ENCODE measurements around the gene RFTN2. TPM values are rescaled to one million over a fixed set of nuclear protein-coding genes. Genes with fewer than 3 reads are reported as not detected.
"Not testable (repeated sequence)": the region's sequence is repeated elsewhere in the genome, so short reads cannot be mapped to it uniquely, and the experiment has no call there.

Gene RFTN2
- total RNA-seq, 1 donor from 2014 or later: 7.0 TPM

- no peak for DNase-seq (ENCODE audit: low spot score)
Measured at GRCh38 chr2:197604117-197604860, 71.1 kb downstream of the RFTN2 start.

GRCh38 chr2:197601726-197602125 is 73.7 kb downstream of the RFTN2 start:
- DNase-seq (ENCODE audit: low spot score): no peak

DNA sequence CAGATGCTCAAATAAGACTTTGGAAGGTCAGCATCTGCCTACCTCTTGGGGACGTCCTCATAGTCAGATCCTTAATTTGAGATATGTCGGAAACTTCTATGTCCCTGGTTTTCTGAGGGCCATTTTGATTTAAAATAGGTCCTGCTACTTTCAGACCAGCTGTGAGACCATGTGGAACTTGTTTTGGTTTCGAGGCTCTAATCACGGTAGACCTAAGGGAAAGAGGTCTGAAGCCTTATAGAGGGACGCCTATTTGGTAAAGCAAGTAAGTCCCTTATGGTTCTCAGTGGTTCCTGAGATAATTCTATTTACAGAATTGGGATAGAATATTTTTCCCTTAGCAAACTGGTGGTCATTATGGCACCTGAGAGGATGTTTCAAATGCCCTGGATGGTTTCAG is 75.1 kb downstream of the RFTN2 start:
- no peak for DNase-seq (ENCODE audit: low spot score)

GRCh38 chr2:197599285-197599965 is 76.0 kb downstream of the RFTN2 start:
- DNase-seq (ENCODE audit: low spot score): peak; percentile 51

- DNase-seq (ENCODE audit: low spot score): no peak
Measured at GRCh38 chr2:197598450-197598849, 76.9 kb downstream of the RFTN2 start.

DNA sequence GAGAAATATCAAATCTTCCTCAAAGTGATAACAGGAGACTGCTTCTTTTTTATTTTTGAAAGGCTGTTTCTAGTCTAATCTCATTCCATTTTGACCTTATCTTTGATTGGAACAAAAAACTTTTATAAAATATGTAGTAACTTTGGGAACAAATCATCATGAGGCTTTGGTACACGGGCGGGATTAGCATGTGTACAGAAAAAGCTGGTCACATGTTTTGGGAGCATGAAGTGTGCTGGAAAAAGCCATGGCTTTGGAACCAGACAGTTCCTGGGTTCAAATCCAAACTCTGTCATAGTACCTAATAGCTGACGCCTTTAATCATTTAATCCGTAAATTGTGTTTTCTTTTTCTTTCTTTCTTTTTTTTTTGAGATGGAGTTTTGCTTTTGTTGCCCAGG is 78.2 kb downstream of the RFTN2 start:
- DNase-seq (ENCODE audit: low spot score): no peak

DNA sequence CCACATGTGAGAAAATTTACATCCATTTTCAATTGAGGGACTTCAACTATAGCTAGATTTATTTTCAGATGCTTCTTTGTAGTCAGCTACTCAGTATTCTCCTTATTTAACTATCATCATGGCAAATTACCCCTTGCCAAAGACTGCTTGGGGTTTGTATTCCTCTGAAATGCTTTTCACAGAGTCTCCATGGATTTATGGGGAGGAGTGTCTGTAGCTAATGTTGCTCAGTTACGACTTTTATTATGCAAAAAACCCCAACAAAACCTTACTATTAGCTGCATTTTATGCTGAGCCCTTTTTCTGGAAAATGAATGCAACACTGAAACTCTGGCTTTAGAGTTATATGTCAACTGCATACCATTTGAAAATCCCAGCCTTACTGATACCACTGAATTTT is 78.6 kb downstream of the RFTN2 start:
- no peak for DNase-seq (ENCODE audit: low spot score)

DNA sequence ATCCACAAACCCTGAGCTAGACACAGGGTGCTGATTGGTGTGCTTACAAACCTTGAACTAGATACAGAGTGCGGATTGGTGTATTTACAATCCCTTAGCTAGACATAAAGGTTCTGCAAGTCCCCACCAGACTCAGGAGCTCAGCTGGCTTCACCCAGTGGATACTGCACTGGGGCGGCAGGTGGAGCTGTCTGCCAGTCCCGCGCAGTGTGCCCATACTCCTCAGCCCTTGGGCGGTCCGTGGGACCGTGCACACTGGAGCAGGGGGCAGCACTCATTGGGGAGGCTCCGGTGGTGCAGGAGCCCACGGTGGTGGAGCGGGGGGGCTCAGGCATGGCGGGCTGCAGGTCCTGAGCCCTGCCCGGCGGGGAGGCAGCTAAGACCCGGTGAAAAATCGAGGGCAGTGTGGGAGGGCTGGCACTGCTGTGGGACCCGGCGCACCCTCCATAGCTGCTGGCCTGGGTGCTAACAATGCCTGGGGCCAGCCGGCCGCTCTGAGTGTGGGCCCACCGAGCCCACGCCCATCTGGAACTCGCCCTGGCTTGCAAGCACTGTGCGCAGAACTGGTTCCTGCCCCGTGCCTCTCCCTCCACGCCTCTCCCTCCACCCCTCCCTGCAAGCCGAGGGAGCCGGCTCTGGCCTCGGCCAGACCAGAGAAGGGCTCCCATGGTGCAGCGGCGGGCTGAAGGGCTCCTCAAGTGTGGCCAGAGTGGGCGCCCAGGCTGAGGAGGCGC is 83.9 kb downstream of the RFTN2 start:
- DNase-seq (ENCODE audit: low spot score): peak; percentile 62

- DNase-seq (ENCODE audit: low spot score): not testable (repeated sequence)
Measured at GRCh38 chr2:197587255-197587654, 88.1 kb downstream of the RFTN2 start.

DNA sequence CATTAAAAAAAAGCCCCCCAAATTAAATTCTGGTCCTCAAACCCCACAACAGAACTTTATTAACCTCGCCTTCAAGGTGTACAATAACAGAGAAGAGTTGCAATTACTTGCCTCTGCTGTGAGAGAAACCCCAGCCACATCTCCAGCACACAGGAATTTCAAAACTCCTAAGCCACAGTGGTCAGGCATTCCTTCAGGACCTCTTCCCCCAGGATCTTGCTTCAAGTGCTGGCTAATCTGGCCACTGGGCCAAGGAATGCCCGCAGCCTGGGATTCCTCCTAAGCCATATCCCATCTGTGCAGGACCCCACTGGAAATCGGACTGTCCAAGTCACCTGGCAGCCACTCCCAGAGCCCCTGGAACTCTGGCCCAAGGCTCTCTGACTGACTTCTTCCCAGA is 95.2 kb downstream of the RFTN2 start:
- DNase-seq (ENCODE audit: low spot score): not testable (repeated sequence)

GRCh38 chr2:197578294-197578693 is 97.1 kb downstream of the RFTN2 start:
- not testable (repeated sequence) for DNase-seq (ENCODE audit: low spot score)

GRCh38 chr2:197577446-197577845 is 97.9 kb downstream of the RFTN2 start:
- DNase-seq (ENCODE audit: low spot score): no peak

DNA sequence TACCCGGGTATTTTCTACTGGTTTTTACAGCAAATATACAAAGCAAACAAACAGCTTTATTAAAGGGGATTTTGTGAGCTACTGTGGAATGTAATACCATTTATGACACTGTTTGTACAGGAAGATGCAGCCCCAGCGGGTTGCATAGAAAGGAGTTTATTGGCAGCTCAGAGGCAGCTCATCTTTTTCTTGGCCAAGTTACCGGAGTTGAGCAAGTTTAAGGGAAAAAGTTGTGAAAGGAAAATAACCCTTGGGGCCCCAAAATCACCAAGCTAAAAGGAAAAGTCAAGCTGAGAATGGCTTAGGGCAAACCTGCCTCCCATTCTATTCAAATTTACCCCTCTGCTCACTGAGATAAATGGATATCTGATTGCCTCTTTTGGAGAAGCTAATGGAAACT is 98.8 kb downstream of the RFTN2 start:
- DNase-seq (ENCODE audit: low spot score): no peak

- DNase-seq (ENCODE audit: low spot score): no peak
Measured at GRCh38 chr2:197575987-197576386, 99.4 kb downstream of the RFTN2 start.

- DNase-seq (ENCODE audit: low spot score): no peak
Measured at GRCh38 chr2:197573608-197574007, 101.8 kb downstream of the RFTN2 start.

DNA sequence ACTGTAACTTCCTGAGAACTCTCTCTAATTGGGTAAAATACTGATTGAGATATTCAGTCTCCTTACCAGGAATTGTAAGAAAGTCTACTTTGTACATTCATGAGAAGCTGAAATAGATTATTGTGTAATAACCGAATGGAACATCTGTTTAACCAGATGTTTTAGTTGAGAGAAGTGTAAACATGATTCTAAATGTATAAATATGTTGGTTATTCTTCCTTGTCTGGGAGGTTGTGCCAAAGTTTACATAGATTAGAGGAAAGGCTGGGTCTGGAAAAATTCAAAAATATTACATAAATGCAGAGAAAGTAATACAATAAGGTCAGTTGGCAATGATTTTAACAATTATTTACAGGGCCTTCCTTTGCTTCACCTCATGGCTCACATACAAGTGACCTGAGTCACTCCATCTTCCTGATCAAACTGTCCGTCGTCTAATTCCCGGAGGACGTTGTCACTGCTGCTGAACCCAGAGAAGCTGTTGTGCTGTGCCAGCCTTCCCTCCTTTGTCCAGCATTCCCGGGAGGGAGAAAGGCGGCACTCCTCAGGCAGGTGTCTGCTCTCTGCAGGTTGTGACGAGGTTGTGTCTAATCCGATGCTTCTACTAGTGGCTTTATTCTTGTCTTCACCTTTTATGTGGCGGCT is 103.6 kb downstream of the RFTN2 start:
- DNase-seq (ENCODE audit: low spot score): no peak

- no peak for DNase-seq (ENCODE audit: low spot score)
Measured at GRCh38 chr2:197560146-197560665, 115.2 kb downstream of the RFTN2 start.

GRCh38 chr2:197559681-197560080 is 115.7 kb downstream of the RFTN2 start:
- DNase-seq (ENCODE audit: low spot score): no peak

DNA sequence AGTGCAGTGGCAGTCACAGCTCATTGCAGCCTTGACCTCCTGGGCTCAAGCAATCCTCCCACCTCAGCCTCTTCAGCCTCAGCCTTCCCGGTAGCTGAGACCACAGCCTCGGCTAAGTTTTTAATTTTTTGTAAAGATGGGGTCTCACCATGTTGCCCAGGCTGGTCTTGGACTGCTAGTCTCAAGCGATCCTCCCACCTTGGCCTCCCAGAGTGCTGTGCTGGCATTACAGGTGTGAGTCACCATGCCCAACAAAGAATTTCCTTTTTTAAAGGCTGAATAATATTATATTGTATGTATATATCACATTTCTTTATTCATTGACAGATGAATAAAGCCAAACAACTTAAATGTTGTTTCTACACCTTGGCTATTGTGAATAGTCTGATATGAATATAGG is 117.0 kb downstream of the RFTN2 start:
- DNase-seq (ENCODE audit: low spot score): no peak

DNA sequence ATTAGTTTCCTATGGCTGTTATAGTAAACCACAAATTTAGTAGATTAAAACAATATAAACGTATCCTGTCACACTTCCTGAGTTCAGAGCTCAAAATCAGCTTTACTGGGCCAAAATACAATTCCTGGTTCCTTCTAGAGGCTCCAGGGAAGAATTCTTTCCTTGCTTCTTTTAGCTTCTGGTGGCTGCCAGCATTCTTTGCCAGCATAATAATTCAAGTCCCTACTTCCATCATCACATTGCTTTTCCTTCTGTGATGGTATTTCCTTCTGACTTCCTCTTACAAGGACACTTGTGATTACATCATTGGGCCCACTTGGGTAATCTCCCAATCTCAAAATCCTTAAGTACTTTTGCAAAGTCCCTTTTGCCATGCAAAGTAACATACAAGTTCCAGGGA is 118.9 kb downstream of the RFTN2 start:
- DNase-seq (ENCODE audit: low spot score): no peak

DNA sequence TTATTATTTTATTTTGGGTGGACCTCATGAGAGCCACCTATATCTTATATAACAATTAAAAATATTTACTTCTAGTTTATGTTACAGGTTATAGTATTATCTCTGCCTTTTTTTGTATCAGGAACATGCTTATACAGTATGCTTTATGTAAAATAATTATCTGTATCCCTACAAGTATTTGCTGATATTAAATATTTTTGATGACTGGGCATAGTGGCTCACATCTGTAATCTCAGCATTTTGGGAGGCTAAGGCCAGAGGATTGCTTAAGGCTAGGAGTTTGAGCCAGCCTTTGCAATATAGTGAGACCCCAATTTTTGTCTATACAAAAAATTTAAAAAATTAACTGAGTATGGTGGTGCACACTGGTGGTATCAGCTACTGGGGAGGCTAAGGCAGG is 119.9 kb downstream of the RFTN2 start:
- no peak for DNase-seq (ENCODE audit: low spot score)

- not testable (repeated sequence) for DNase-seq (ENCODE audit: low spot score)
Measured at GRCh38 chr2:197551260-197551659, 124.1 kb downstream of the RFTN2 start.

Measured in ureter (tissue), 1 donor.